ENCODE results near the gene POLR2C. TPM values are rescaled to one million over a fixed set of nuclear protein-coding genes. Genes with fewer than 3 reads are reported as not detected.

POLR2C gene
- total RNA-seq = 100 to 1,000 TPM in 1 of 4 donors, 10 to 100 TPM in 3; 39.2 to 104 (median 72.7) TPM

DNA sequence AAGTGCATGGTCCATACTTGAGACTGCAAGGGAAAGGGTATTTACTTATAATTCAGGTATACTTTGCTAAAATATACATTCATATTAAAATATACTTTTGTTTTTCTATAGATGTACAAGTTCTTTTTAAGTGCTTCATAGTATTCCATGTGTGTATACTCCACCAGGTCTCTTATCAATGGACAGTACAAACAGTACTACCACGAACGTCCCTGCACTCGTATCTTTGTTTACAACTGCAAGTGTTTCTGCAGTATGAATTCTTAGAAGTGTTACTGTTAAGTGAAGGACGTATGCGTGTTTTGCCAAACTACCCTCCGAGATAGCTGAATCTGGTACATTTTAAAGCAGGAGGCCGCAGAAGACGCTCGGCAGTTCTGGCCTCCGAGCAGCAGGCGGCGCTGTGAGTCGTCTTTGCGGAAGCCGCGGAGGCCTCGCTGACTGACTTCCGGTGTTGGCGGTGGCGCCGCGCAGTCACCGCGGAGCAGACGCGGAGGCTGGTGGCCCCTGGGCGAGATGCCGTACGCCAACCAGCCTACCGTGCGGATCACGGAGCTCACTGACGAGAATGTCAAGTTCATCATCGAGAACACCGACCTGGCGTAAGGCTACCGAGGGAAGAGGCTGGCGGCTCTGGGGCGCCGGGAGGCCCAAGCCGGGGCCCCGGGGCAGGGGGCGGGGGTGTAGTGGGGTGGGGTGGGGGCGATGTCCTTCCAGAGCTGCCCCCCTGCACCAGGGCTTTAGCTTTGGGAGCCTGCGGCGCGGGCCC lies at the start of gene POLR2C:
POLR2C (plus strand) TSS at position 471 of the 769 bp plus-strand sequence; CDS start at position 517, 46 bp downstream.
- intact Hi-C loops (cut with DNase I; ENCODE audit: low total_unique reads) = no loop called here
- H3K27ac ChIP-seq = peak within 1 kb of the TSS; percentile 85 to 92 (median 88)
- H3K9me3 ChIP-seq = no peaks in the 10 kb centered on the region
- peaks cover 0 to 41% (median 17%) of the 10 kb centered on the region in 4 donors for H3K36me3 ChIP-seq
- peak; percentile 92 for DNase-seq
- in situ Hi-C loops (cut with MboI; ENCODE audit: low pct_ligation_motif_present in 1 of 4, low pct_unique_long_range_greater_than_20kb in 1 of 4, low sequenced_read_pairs in 3 of 4) = no loop called here
- H3K27me3 ChIP-seq = no peaks in the 10 kb centered on the region
- peak within 1 kb of the TSS; percentile 85 to 100 (median 93) for H3K4me3 ChIP-seq
- 0 to 2% methylated on average over 2 to 40 of the region's 47 CpGs for WGBS, 2 donors (ENCODE audit: low coverage in 1 of 2)
- TF ChIP-seq EP300 (IDR thresholded peaks at IDR 0.05; ENCODE audit: low read depth) (no peak), POLR2AphosphoS5 (IDR thresholded peaks at IDR 0.05) (peak; percentile 92 to 99 (median 98)), POLR2A (IDR thresholded peaks at IDR 0.05) (peak; percentile 93)
- TF ChIP-seq, protein P1, sequence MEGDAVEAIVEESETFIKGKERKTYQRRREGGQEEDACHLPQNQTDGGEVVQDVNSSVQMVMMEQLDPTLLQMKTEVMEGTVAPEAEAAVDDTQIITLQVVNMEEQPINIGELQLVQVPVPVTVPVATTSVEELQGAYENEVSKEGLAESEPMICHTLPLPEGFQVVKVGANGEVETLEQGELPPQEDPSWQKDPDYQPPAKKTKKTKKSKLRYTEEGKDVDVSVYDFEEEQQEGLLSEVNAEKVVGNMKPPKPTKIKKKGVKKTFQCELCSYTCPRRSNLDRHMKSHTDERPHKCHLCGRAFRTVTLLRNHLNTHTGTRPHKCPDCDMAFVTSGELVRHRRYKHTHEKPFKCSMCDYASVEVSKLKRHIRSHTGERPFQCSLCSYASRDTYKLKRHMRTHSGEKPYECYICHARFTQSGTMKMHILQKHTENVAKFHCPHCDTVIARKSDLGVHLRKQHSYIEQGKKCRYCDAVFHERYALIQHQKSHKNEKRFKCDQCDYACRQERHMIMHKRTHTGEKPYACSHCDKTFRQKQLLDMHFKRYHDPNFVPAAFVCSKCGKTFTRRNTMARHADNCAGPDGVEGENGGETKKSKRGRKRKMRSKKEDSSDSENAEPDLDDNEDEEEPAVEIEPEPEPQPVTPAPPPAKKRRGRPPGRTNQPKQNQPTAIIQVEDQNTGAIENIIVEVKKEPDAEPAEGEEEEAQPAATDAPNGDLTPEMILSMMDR (IDR thresholded peaks at IDR 0.05) = peak; percentile 96 to 98 (median 97)
- H3K4me1 ChIP-seq = peaks cover 11 to 19% (median 14%) of the 10 kb centered on the region in 4 donors

DNA sequence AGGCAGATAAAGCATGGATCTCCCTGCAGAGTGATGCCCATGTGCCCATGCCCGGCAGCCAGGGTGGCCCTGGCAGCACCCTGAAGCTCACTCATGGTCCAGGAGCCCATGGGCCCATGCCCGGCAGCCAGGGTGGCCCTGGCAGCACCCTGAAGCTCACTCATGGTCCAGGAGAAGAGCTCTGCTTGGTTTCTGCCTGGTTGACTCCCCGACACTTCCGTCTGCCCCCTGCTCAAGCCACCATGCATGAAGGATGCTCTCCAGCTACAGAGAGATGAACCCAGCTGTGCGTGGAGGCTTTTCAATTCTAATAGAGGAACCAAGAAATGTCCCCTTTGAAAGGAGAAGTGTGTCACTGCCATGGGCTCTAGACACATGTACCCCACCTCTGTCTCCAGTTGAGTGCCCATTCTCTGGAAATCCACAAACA lies 49.2 kb upstream of the POLR2C start:
- TF ChIP-seq EP300 (IDR thresholded peaks at IDR 0.05; ENCODE audit: low read depth) (no peak), POLR2A (IDR thresholded peaks at IDR 0.05) (no peak), POLR2AphosphoS5 (IDR thresholded peaks at IDR 0.05) (no peak)
- TF ChIP-seq, protein P1 (IDR thresholded peaks at IDR 0.05) = no peak
- H3K9me3 ChIP-seq = no peaks in the 10 kb centered on the region
- no peak for DNase-seq
- 53 to 100% methylated on average over 2 to 5 of the region's 5 CpGs for WGBS, 2 donors (ENCODE audit: low coverage in 1 of 2)
- no peak overlapping the region for H3K4me3 ChIP-seq
- H3K27ac ChIP-seq = no peak overlapping the region
- no peaks in the 10 kb centered on the region for H3K36me3 ChIP-seq
- peaks cover 6 to 16% (median 12%) of the 10 kb centered on the region in 4 donors for H3K4me1 ChIP-seq
- no peaks in the 10 kb centered on the region for H3K27me3 ChIP-seq
- in situ Hi-C loops (cut with MboI; ENCODE audit: low pct_ligation_motif_present in 1 of 4, low pct_unique_long_range_greater_than_20kb in 1 of 4, low sequenced_read_pairs in 3 of 4) (loop anchor here in 2 of 4 donors (10.0 to 25.0 kb wide), 2 partner anchors 109 to 326 kb away; partner anchors contain the start of gene CPNE2 (in 2 of the 2)), intact Hi-C loops (cut with DNase I; ENCODE audit: low total_unique reads) (no loop called here)

DNA sequence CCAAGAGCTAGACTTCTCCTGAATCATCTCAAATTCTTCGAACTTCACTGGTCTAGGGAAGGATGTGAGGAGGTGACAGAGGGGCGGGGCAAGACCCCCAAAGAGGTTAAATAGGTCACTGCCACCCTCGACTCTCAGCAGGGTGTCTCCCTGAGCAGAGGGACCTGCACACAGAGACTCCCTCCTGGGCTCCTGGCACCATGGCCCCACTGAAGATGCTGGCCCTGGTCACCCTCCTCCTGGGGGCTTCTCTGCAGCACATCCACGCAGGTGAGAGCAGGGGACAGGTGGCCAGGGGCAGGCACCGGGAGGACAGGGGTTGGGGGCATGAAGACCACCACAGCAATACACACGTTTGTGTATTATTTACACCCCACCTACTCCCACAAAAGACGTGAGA lies 48.7 kb upstream of the POLR2C start:
- no peak overlapping the region for H3K27ac ChIP-seq
- no peak for TF ChIP-seq POLR2A (IDR thresholded peaks at IDR 0.05)
- no peak for TF ChIP-seq EP300 (IDR thresholded peaks at IDR 0.05; ENCODE audit: low read depth)
- no peak for TF ChIP-seq POLR2AphosphoS5 (IDR thresholded peaks at IDR 0.05)
- TF ChIP-seq, protein P1 (IDR thresholded peaks at IDR 0.05) = no peak
- DNase-seq = no peak
- in situ Hi-C loops (cut with MboI; ENCODE audit: low pct_ligation_motif_present in 1 of 4, low pct_unique_long_range_greater_than_20kb in 1 of 4, low sequenced_read_pairs in 3 of 4) (loop anchor here in 2 of 4 donors (10.0 to 25.0 kb wide), 2 partner anchors 109 to 326 kb away; partner anchors contain the start of gene CPNE2 (in 2 of the 2)), intact Hi-C loops (cut with DNase I; ENCODE audit: low total_unique reads) (no loop called here)
- H3K36me3 ChIP-seq = no peaks in the 10 kb centered on the region
- H3K4me1 ChIP-seq = peaks cover 9 to 19% (median 14%) of the 10 kb centered on the region in 4 donors
- no peaks in the 10 kb centered on the region for H3K9me3 ChIP-seq
- no peaks in the 10 kb centered on the region for H3K27me3 ChIP-seq
- WGBS, 2 donors (ENCODE audit: low coverage in 1 of 2) = 61% methylated on average over 7 of the region's 7 CpGs; no CpG with 5 or more reads in 1 of the 2 donors
- H3K4me3 ChIP-seq = no peak overlapping the region

DNA sequence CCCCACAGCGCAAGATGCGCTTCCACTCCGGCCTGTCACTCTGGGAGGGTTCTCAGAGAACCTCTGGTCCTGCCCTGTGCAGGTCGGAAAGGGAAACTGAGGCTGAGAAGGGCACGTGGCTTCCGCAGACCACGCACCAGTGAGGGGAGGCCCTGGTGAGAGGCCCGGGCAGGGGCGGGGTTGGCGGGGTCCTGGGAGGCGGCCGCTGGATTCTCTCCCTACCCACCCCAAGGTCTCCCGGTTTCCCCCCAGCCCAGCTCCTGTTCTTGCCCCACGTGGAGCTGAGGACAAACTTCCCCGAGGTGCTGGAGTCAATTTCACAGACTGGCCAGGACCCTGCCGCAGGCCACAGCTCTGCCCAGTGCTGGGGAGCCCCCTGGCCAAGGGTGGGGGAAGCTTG lies 46.4 kb upstream of the POLR2C start:
- Histone ChIP-seq H3K27ac (no peak overlapping the region), H3K4me3 (no peak overlapping the region), H3K9me3 (no peaks in the 10 kb centered on the region), H3K27me3 (no peaks in the 10 kb centered on the region), H3K4me1 (peaks cover 14 to 24% (median 18%) of the 10 kb centered on the region in 4 donors), H3K36me3 (no peaks in the 10 kb centered on the region)
- in situ Hi-C loops (cut with MboI; ENCODE audit: low pct_ligation_motif_present in 1 of 4, low pct_unique_long_range_greater_than_20kb in 1 of 4, low sequenced_read_pairs in 3 of 4) (loop anchor here (5.0 to 25.0 kb wide), 3 partner anchors 111 to 329 kb away; partner anchors contain the start of gene CPNE2 (in 2 of the 4)), intact Hi-C loops (cut with DNase I; ENCODE audit: low total_unique reads) (no loop called here)
- TF ChIP-seq EP300 (IDR thresholded peaks at IDR 0.05; ENCODE audit: low read depth) (no peak), POLR2AphosphoS5 (IDR thresholded peaks at IDR 0.05) (no peak), POLR2A (IDR thresholded peaks at IDR 0.05) (no peak)
- TF ChIP-seq, protein P1 (IDR thresholded peaks at IDR 0.05) = no peak
- no peak for DNase-seq
- WGBS, 2 donors (ENCODE audit: low coverage in 1 of 2) = 85% methylated on average over 16 of the region's 16 CpGs; no CpG with 5 or more reads in 1 of the 2 donors
